Neural crest cell (in vitro differentiated cells): Measurements from ENCODE around the gene PIGT. TPM values are rescaled to one million over a fixed set of nuclear protein-coding genes. Genes with fewer than 3 reads are reported as not detected.

Source experiments
- DNase-seq: peaks from one replicate; pipeline ENCODE4 v3.0.0; 2021; ENCODE audit warnings: low read depth, mixed read lengths, low spot score
- H3K27ac Mint-ChIP-seq: one replicate; pipeline ENCODE4 v1.8.0; 2021; ENCODE audit warnings: mild to moderate bottlenecking, mixed read lengths; ENCODE audit not compliant: unreplicated experiment
- H3K27me3 Mint-ChIP-seq: 2 replicates; pipeline ENCODE4 v1.8.0; 2021; ENCODE audit warnings: low read depth, mild to moderate bottlenecking, mixed read lengths
- H3K36me3 Mint-ChIP-seq: 2 replicates; pipeline ENCODE4 v1.8.0; 2021; ENCODE audit warnings: low read depth, mild to moderate bottlenecking, mixed read lengths
- H3K4me1 Mint-ChIP-seq: 2 replicates; pipeline ENCODE4 v1.8.0; 2021; ENCODE audit warnings: mixed read lengths
- H3K4me3 Mint-ChIP-seq: one replicate; pipeline ENCODE4 v1.8.0; 2021; ENCODE audit warnings: mild to moderate bottlenecking, mixed read lengths
- H3K9me3 Mint-ChIP-seq: 2 replicates; pipeline ENCODE4 v1.8.0; 2021; ENCODE audit warnings: mixed read lengths
- total RNA-seq: library from RNA; stranded (reverse); gene quantifications from 2 replicates; pipeline ENCODE4 v1.2.1, GENCODE V29; 2021
- TF ChIP-seq, protein P1 (sequence below): fragments of 200-600 bp; sonication (generic); conservative IDR thresholded peaks from 2 replicates; pipeline ENCODE4 v1.5.0; 2021; ENCODE audit warnings: antibody characterized with exemption, mild to moderate bottlenecking

Gene PIGT
- total RNA-seq, 1 donor from 2014 or later, result 64.8 TPM

DNA sequence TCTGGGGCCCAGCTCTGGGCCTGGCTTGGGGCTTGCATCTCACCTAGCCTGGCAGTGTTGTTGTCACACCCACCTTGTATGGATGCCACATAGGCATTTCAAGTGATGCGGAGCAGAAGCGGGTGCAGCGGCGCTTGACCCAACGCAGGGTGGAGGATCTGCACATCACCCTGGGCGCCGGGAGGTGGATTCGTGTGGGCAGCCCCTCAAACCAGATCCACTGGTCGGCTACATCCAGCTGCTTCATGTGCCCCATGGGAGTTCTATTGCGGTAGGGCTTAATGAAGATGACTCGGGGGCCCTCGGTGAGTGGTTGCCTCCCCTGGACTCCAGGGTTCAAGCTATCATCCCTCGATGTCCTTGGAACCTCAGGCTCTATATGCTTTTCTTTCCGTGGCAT, 41.0 kb upstream of the PIGT start:
- H3K4me3 Mint-ChIP-seq, result no peak overlapping the region
- H3K9me3 Mint-ChIP-seq, result no peaks in the 10 kb centered on the region
- peaks cover 13% of the 10 kb centered on the region for H3K4me1 Mint-ChIP-seq
- no peaks in the 10 kb centered on the region for H3K36me3 Mint-ChIP-seq
- TF ChIP-seq, protein P1, sequence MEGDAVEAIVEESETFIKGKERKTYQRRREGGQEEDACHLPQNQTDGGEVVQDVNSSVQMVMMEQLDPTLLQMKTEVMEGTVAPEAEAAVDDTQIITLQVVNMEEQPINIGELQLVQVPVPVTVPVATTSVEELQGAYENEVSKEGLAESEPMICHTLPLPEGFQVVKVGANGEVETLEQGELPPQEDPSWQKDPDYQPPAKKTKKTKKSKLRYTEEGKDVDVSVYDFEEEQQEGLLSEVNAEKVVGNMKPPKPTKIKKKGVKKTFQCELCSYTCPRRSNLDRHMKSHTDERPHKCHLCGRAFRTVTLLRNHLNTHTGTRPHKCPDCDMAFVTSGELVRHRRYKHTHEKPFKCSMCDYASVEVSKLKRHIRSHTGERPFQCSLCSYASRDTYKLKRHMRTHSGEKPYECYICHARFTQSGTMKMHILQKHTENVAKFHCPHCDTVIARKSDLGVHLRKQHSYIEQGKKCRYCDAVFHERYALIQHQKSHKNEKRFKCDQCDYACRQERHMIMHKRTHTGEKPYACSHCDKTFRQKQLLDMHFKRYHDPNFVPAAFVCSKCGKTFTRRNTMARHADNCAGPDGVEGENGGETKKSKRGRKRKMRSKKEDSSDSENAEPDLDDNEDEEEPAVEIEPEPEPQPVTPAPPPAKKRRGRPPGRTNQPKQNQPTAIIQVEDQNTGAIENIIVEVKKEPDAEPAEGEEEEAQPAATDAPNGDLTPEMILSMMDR, result no peak
- H3K27me3 Mint-ChIP-seq, result no peaks in the 10 kb centered on the region
- DNase-seq, result no peak
- H3K27ac Mint-ChIP-seq, result no peak overlapping the region

DNA sequence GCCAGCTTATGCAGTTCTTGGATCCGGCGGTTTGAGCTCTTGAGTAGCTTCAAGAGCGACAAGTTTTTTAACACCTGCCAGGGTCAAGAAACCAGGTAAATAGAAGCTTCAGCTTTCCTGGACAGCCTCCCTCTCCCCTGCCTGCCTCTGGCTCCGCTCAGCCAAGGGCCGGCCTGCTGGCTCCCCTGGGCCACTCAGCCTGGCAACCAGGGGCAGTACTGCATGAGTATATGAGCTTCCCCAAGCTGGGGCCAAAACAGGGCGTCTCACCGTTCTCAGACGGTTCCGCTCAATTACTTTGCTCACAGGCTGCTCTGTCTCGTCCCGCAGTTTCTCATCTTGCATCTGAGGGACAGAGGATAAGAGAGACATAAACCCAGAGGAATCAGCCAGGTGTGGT, 38.7 kb upstream of the PIGT start:
- DNase-seq, result no peak
- Mint-ChIP-seq H3K27ac (no peak overlapping the region), H3K4me1 (peaks cover 12% of the 10 kb centered on the region), H3K9me3 (no peaks in the 10 kb centered on the region), H3K27me3 (no peaks in the 10 kb centered on the region), H3K4me3 (no peak overlapping the region), H3K36me3 (no peaks in the 10 kb centered on the region)
- TF ChIP-seq, protein P1, result no peak

DNA sequence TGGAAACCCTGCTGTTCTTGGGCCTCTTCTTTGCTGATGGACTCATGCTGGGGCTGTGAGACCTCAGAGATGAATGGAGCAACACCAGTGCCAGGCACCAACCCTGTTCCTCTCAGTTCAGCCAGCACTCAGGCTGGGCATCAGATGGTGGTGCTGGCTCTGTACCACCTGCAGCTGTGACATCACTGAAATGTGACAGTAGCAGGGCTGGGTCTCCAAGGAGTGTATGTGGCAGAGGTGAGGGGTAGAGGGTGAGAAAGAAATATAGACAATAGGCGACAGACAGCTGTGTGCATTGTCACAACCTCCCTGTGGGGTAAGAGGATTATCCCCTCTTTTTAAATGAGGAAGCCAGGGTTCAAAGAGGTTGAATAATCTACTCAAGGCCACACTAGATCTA, 37.8 kb upstream of the PIGT start, which contains the start of gene TP53TG5:
TSS of gene TP53TG5 (minus strand) at position 135 of the 400 bp plus-strand sequence. CDS start at position 46, 89 bp downstream.
- no peak within 1 kb of the TSS for H3K4me3 Mint-ChIP-seq
- no peak for DNase-seq
- H3K4me1 Mint-ChIP-seq, result peaks cover 10% of the 10 kb centered on the region
- H3K36me3 Mint-ChIP-seq, result no peaks in the 10 kb centered on the region
- no peaks in the 10 kb centered on the region for H3K9me3 Mint-ChIP-seq
- H3K27me3 Mint-ChIP-seq, result no peaks in the 10 kb centered on the region
- no peak within 1 kb of the TSS for H3K27ac Mint-ChIP-seq
- TF ChIP-seq, protein P1, result no peak

DNA sequence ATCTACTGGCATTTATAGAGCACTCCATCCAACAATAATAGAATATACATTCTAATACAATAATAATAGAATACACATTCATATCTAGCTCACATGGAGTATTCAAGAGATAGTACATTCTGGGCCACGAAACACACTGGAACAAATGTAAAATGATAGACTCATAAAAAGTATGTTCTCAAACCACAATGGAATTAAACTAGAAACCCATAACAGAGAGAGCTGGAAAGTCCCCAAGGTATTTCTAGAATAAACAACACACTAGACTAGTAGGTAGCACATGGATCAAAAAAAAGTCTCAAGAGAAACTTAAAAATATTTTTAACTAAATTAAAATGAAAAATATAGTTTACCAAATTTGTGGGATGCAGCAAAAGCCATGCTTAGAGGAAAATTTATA, 28.7 kb upstream of the PIGT start:
- H3K36me3 Mint-ChIP-seq, result peaks cover 2% of the 10 kb centered on the region
- no peaks in the 10 kb centered on the region for H3K4me1 Mint-ChIP-seq
- no peaks in the 10 kb centered on the region for H3K27me3 Mint-ChIP-seq
- H3K9me3 Mint-ChIP-seq, result no peaks in the 10 kb centered on the region
- H3K27ac Mint-ChIP-seq, result no peak overlapping the region
- DNase-seq, result no peak
- TF ChIP-seq, protein P1, result no peak
- no peak overlapping the region for H3K4me3 Mint-ChIP-seq

DNA sequence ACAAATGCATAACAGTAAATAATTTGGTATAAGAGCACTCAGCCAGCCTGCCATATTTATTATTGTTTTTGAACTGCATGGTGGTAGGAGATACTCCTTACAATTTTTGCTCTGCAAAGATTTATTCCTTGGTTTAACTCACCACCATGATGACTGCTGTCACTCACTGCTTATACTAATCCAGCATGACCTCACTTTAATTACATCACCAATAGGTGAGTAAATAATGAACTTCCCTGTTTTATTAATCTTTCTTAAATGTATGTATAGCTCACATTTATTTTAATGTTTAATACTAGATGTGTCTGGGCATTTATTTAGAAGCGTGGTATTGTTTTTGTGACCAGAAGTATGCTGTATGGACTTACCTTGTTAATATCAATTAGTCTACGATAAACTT, 25.0 kb upstream of the PIGT start:
- H3K27ac Mint-ChIP-seq, result no peak overlapping the region
- H3K27me3 Mint-ChIP-seq, result no peaks in the 10 kb centered on the region
- TF ChIP-seq, protein P1, result no peak
- no peaks in the 10 kb centered on the region for H3K9me3 Mint-ChIP-seq
- DNase-seq, result no peak
- H3K4me3 Mint-ChIP-seq, result no peak overlapping the region
- peaks cover 2% of the 10 kb centered on the region for H3K36me3 Mint-ChIP-seq
- H3K4me1 Mint-ChIP-seq, result no peaks in the 10 kb centered on the region

DNA sequence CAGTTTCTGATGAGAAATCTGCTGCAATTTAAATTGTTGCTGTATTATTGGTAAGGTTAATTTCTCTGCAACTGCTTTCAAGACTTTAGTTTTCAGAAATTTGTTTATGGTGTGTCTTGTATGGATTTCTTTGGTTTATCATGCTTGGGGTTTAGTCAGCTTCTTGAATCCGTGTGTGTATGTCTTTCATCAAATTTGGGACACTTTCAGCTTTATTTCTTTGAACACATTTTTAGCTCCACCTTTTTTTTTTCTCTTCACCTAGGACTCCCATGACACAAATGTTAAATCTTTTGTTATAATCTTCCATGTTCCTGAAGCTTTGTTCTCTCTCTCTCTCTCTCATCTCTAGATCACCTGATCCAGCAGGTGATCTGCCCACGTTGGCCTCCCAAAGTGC, 24.4 kb upstream of the PIGT start:
- no peak overlapping the region for H3K4me3 Mint-ChIP-seq
- H3K36me3 Mint-ChIP-seq, result peaks cover 2% of the 10 kb centered on the region
- no peaks in the 10 kb centered on the region for H3K27me3 Mint-ChIP-seq
- TF ChIP-seq, protein P1, result no peak
- no peaks in the 10 kb centered on the region for H3K4me1 Mint-ChIP-seq
- H3K27ac Mint-ChIP-seq, result no peak overlapping the region
- no peaks in the 10 kb centered on the region for H3K9me3 Mint-ChIP-seq
- no peak for DNase-seq
